Fibroblast of the conjunctiva (primary cell): ENCODE results near the gene CDH12.
A peak's percentile ranks its signal among the peaks of the same experiment; 100 is the strongest.
"Not testable (repeated sequence)": the region's sequence is repeated elsewhere in the genome, so short reads cannot be mapped to it uniquely, and the experiment has no call there.

Experiments used
- DNase-seq: peaks from one replicate; pipeline ENCODE4 v3.0.0-alpha.2; 2010; ENCODE audit warnings: low read depth

Gene CDH12

GRCh38 chr5:22010808-22011207 lies 842.3 kb downstream of the CDH12 start:
- DNase-seq: not testable (repeated sequence)

DNA sequence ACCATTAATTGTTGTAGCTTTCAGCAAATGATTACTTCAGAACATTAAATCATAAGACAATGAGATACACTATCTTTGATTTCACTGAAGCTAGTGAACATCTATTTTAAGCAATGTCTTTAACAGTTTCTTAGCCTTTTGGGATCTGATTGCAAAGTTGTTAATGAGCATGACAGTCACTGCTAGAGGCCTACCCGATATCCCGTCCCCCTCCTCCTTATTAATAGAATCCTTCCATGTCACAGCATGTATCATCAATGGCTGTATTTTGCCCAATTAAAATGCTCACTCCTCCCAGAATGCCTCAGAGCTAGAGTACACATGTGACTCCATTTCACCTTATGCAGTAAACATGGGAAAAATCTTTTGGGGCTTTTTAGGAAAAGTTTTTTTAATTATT lies 852.0 kb downstream of the CDH12 start:
- not testable (repeated sequence) for DNase-seq

- not testable (repeated sequence) for DNase-seq
Measured at GRCh38 chr5:21985799-21986198, 867.3 kb downstream of the CDH12 start.

DNA sequence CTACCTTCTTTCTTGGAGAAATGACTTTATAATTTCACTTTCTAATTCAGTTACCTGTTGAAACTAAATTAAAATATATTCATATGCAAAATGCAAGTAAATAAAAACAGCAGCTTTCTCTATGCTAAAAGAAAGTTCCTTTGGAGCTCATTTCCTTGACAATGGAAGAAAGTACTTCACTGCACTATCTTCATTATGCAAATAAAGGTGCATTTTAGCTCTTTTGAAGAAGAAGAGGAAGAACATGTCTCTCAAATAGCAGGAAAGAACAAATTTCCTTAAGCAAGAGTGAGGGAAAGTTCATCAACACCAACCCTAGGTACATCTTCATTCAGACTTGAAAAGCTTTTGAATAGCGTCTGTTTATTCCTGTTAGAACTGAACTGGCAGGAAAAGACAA lies 901.6 kb downstream of the CDH12 start:
- DNase-seq: not testable (repeated sequence)

DNA sequence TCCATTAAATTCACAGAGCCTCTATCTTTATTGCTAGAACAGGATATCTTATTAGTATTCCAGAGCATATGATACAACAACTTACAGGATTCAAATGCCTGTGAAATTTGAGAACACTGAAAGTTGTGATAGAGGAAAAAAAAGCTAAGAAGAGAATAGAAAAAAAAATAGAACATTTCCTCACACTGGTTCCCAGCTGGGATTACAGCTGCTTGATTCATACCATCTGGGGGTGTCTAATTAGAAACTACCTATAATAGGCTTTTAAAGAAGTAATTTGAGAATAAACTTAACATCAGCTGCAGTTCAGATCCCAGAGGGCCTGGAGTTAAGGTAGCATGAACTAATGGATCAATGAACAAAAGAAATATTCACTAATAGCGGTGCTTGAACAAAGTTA lies 922.0 kb downstream of the CDH12 start:
- DNase-seq: no peak

GRCh38 chr5:21919414-21920022 lies 933.6 kb downstream of the CDH12 start:
- DNase-seq: peak; percentile 37

- DNase-seq: no peak
Measured at GRCh38 chr5:21918451-21918850, 934.7 kb downstream of the CDH12 start.

DNA sequence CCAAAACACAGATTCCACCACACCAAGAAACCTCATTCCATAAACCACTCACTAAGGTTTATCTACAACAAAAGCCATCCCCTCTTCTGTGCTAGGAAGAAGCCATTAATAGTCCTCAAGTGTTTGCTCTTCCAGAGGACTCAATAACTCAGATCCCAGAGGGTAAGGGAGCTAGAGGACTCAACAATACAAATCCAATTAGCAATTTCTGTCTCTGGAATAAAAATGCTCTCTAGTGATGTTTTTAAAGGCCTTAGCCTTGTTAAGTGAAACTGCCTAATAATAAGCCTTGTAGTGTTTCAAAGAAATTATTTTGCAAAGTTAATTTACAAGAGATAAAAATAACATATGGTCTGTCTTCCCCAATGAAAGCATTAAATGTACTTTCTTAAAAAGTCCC lies 942.4 kb downstream of the CDH12 start:
- DNase-seq: no peak

- no peak for DNase-seq
Measured at GRCh38 chr5:21895766-21896350, 957.3 kb downstream of the CDH12 start.

- no peak for DNase-seq
Measured at GRCh38 chr5:21893161-21893560, 960.0 kb downstream of the CDH12 start.

DNA sequence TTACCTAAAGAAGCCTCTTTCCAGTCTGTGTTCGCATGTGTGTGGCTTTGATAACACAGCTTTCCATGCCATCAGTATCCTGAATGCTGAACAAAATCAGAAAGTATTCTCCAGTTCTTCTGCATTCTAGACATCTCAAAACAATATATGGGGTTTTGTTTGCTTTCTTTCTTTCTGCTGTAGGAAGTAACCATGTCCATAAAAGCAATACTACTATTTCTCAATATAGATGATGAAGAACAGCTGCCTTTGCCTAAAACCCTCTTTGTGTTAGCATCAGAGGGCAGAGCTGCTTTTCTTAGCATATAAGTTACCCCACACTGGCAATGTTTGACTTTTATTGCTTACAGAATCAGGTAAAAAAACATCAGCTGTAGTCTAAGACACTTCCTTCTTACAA lies 963.6 kb downstream of the CDH12 start:
- DNase-seq: no peak

DNA sequence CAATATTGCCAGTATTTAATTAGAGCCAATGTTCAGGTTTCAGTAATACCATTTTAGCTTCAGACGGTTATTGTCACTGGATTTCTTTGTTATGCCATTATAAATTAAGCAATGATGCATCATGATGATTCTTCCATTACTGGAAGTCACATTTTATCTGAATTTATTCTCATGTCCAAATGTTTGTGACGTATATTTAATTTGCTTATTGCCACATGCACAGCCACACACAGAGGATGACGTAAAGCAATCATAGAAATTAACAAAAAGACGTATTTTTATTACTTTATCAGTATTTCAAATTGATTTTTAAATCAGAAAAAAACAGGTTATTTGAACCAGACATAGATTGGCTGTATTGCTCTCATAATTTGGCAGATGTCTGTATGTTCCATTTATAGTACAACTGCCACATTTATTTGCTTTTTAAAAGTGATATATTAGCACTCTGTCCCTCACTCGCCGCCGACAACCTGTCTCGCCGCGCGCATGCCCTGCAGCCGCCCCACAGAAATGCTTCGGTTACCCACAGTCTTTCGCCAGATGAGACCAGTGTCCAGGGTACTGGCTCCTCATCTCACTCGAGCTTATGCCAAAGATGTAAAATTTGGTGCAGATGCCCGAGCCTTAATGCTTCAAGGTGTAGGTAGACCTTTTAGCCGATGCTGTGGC lies 970.9 kb downstream of the CDH12 start:
- no peak for DNase-seq

DNA sequence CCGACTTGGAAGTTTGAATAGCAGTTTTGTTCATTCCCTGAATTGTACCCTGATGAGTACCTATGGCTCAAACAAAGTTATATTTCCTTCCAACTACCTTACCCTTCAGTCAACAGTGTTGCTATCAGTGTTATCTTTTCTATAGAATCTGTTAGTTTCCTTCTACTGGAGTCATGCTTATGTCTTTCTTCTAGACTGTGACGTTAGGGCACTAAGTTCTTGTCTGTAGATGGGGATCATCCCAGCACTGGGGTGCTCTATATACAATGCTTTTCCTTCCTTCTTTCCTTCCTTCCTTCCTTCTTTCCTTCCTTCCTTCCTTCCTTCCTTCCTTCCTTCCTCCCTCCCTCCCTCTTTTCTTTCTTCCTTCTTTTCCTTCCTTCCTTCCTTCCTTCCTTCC lies 973.0 kb downstream of the CDH12 start:
- DNase-seq: no peak

DNA sequence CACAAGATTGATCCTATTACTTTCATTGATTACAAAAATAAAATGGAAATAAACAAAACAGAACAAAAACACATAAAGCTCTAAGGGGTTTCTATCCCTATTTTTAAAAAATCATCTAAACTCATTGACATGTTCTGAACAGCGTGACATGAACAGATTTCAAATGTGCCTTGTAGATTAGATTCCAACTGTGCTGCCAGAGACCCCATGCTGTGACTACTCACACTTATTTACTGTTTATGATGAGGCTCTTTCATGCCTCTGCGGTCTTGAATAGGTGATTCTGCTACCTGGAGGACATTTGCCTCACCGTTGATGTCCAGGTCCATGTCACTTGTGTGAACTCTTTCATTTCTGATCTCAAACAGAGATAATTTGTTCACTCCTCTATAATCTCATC lies 990.2 kb downstream of the CDH12 start:
- DNase-seq: no peak

DNA sequence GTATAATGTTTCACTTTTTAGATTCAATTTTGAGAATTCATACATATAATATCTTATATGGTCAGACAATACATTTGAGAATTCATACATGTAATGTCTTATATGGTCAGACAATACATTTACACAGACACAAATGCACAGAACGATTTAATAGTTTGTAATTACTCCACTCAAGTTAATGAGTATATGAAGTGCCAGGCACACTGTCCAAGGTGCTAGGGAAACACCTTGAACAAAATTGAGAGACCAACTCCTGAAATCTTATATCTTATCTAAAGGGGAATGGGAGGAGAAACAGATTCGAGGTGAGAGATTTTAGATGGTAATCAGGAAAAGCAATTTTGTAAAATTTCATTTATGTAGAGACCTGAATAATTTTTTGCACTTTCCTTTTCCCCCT lies 994.7 kb downstream of the CDH12 start:
- DNase-seq: no peak

DNA sequence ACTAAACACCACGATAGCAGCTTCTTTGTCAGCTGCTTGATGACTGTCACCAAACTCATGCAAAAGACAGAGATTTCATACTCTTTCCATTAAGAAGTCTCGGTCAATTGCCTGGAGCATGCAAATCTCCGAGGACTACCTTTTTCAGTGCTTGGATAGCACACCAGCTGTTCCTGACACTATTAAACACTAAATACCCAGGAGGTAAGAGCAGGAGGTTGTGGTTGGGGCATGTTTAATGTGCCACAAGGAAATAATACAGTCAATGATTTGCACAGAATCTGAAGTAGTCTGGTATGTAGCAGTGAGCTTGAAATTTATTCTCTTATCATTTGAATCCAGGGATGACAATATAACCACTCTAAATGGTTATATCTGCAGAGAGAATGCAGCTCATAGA lies 996.2 kb downstream of the CDH12 start:
- DNase-seq: no peak

DNA sequence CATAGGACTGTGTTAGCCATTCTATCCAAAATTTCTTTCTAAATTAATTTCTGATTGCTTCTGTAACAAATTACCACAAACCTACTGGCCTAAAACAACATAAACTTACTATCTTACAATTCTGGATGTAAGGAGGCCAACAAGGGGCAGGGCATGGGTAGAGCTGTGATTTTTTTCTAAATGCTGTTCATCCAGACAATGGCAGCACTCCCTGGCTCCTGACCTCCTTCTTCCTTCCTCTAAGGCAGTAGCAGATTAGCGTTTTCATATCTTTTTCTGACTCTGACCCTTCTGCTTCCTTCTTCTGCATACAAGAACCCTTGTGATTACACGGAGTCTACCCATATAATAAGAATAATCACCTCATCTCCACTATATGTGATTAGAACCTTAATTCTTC lies 1005.8 kb downstream of the CDH12 start:
- no peak for DNase-seq

DNA sequence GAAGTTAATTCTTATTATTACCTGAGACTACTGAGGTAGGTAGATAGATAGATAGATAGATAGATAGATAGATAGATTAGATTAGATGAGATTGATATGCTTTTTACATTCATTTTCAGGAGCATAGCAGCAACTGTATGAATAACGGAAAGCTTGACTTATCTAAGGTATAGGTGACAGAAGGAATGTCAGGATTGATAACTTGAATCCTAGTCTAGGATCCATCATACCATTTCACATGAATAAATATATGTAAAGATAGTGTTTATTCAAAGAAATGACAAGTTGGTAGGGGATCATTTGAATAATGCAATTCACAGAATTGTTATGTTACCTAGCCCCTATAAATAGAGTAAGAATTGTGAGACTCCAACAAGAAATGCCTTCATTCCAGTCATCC lies 1008.2 kb downstream of the CDH12 start:
- no peak for DNase-seq

GRCh38 chr5:21834863-21835262 lies 1018.3 kb downstream of the CDH12 start:
- no peak for DNase-seq

- no peak for DNase-seq
Measured at GRCh38 chr5:21831145-21831787, 1021.9 kb downstream of the CDH12 start.

GRCh38 chr5:21826884-21827283 lies 1026.3 kb downstream of the CDH12 start:
- no peak for DNase-seq

DNA sequence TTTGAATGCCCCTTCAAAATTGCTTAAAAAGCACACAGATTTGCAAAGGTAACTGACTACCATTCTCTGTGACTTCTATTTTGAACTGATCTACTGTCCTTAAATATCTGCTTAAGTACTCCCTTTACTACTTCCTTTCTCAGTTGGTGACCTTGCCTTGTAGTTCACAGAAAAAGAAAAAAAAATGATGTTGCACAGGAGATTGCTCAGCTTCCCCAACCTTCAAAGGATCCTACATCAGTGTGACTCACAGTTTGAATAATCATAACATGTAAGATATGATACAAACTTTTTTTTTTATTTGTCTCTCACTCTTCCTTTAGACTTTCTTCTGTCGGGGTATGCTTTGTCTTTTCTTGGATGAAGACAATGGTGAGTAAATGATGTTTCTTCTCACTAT lies 1029.6 kb downstream of the CDH12 start:
- no peak for DNase-seq

GRCh38 chr5:21823076-21823574 lies 1030.0 kb downstream of the CDH12 start:
- DNase-seq: no peak
